K562 (cell line): ENCODE data around the gene CBLC. TPM values are rescaled to one million over a fixed set of nuclear protein-coding genes. Genes with fewer than 3 reads are reported as not detected.
A peak's percentile ranks its signal among the peaks of the same experiment; 100 is the strongest.

Experiments used
- ARNT ChIP-seq, 2 experiments: fragments of 450-650 bp; IDR thresholded peaks; 2 replicates each; pipeline ENCODE4 v1.6.1; 2016; ENCODE audit warnings: mild to moderate bottlenecking in 1 of 2
- CHCHD3 ChIP-seq: fragments of 250-450 bp; sonication (Bioruptor Pico); IDR thresholded peaks from 2 replicates; pipeline ENCODE4 v2.1.2; 2022; ENCODE audit warnings: mild to moderate bottlenecking
- COPS2 ChIP-seq: fragments of 450-650 bp; conservative IDR thresholded peaks from 2 replicates; pipeline ENCODE4 v1.6.1; 2016; ENCODE audit warnings: mild to moderate bottlenecking, moderate library complexity
- ETV6 ChIP-seq, 3 experiments: fragments of 150-350 bp in 1 of 3; sonication (generic) in 1 of 3; formaldehyde crosslinking in 1 of 3; IDR thresholded peaks; 2 replicates each; pipeline versions ENCODE4 v1.6.1 to v1.8.0; 2014 to 2022; ENCODE audit warnings: borderline replicate concordance in 2 of 3, low read depth in 2 of 3, antibody characterized with exemption in 1 of 3, low read length in 1 of 3, mild to moderate bottlenecking in 1 of 3, missing genetic modification reagents in 1 of 3
- FOXP1 ChIP-seq: sonication (generic); formaldehyde crosslinking; IDR thresholded peaks from 2 replicates; pipeline ENCODE4 v1.8.0; 2022; ENCODE audit warnings: mild to moderate bottlenecking, missing genetic modification reagents
- GATAD2A ChIP-seq: fragments of 450-650 bp; IDR thresholded peaks from 2 replicates; pipeline ENCODE4 v1.6.1; 2017
- HDAC1 ChIP-seq, 2 experiments: fragments of 450-650 bp; IDR thresholded peaks; 2 replicates each; pipeline ENCODE4 v1.6.1; 2016 to 2017; ENCODE audit warnings: inconsistent platforms in 1 of 2, mild to moderate bottlenecking in 1 of 2, moderate library complexity in 1 of 2
- KDM5B ChIP-seq: fragments of 200-600 bp; sonication (generic); IDR thresholded peaks from 2 replicates; pipeline ENCODE4 v1.6.1; 2012; ENCODE audit warnings: low read depth, mild to moderate bottlenecking, moderate library complexity, low read length, control low read depth, inconsistent platforms; ENCODE audit not compliant: insufficient replicate concordance
- POLR2B ChIP-seq: fragments of 450-650 bp; IDR thresholded peaks from 2 replicates; pipeline ENCODE4 v1.6.1; 2018; ENCODE audit warnings: low read depth; ENCODE audit not compliant: partially characterized antibody
- PRPF4 ChIP-seq: fragments of 200-400 bp; formaldehyde crosslinking; IDR thresholded peaks from one replicate; pipeline ENCODE4 v1.6.1; 2017; ENCODE audit warnings: low read length, low read depth, mild to moderate bottlenecking; ENCODE audit not compliant: insufficient read depth, poor library complexity, severe bottlenecking
- RBBP5 ChIP-seq: fragments of 200-600 bp; sonication (generic); IDR thresholded peaks from 2 replicates; pipeline ENCODE4 v1.6.1; 2012; ENCODE audit warnings: borderline replicate concordance, mild to moderate bottlenecking, low read length, control low read depth, inconsistent platforms; ENCODE audit not compliant: insufficient read depth, poor library complexity, severe bottlenecking
- SIN3B ChIP-seq: fragments of 450-650 bp; IDR thresholded peaks from 2 replicates; pipeline ENCODE4 v1.6.1; 2017; ENCODE audit warnings: low read depth, mild to moderate bottlenecking, moderate library complexity
- SMARCC2 ChIP-seq: fragments of 450-650 bp; IDR thresholded peaks from 2 replicates; pipeline ENCODE4 v1.6.1; 2017; ENCODE audit warnings: antibody characterized with exemption, moderate library complexity, mild to moderate bottlenecking, low read depth
- TSC22D4 ChIP-seq: fragments of 450-650 bp; IDR thresholded peaks from 2 replicates; pipeline ENCODE4 v1.6.1; 2016; ENCODE audit warnings: missing genetic modification characterization, missing biosample characterization, control low read depth
- ZNF561 ChIP-seq: fragments of 450-650 bp; formaldehyde crosslinking; conservative IDR thresholded peaks from 2 replicates; pipeline ENCODE4 v1.4.0; 2020; ENCODE audit warnings: mild to moderate bottlenecking, moderate library complexity
- ZSCAN32 ChIP-seq: fragments of 450-650 bp; formaldehyde crosslinking; IDR thresholded peaks from 2 replicates; pipeline ENCODE4 v1.4.0; 2020; ENCODE audit warnings: mild to moderate bottlenecking, moderate library complexity
- polyA plus RNA-seq, 8 experiments: library from polyadenylated mRNA; depleted of rRNA in 4 of 8; stranded (reverse) in 5 of 8; unstranded in 3 of 8; fragments of >200 nt; fragmentation: Nextera tagmentation in 2 of 8; fragmentation: Illumina TruSeq in 1 of 8; extraction: Ambion mirVana in 2 of 8; extraction: Trizol in 1 of 8; gene quantifications; 2 replicates each; pipeline versions ENCODE4 v1.2.1 to v1.2.3, GENCODE V29; 2011 to 2014; ENCODE audit warnings: inconsistent platforms in 1 of 8, missing spikeins in 1 of 8
- total RNA-seq, 7 experiments: library from RNA; depleted of rRNA in 6 of 7; stranded (reverse); fragments of >200 nt in 6 of 7; fragmentation: Illumina TruSeq in 2 of 7; extraction: Trizol in 2 of 7; gene quantifications; 2 replicates each; pipeline versions ENCODE4 v1.2.1 to v1.2.3, GENCODE V29; 2011 to 2021; ENCODE audit warnings: low replicate concordance in 1 of 7
- TF ChIP-seq, protein P1 (sequence below), 2 experiments: fragments of 450-650 bp; formaldehyde crosslinking in 1 of 2; IDR thresholded peaks; 2 replicates each; pipeline versions ENCODE4 v1.4.0 to v1.6.1; 2014 to 2020; ENCODE audit warnings: mild to moderate bottlenecking in 2 of 2, borderline replicate concordance in 1 of 2, low read depth in 1 of 2
- TF ChIP-seq, protein P2 (sequence below): sonication (generic); formaldehyde crosslinking; IDR thresholded peaks from 2 replicates; pipeline ENCODE4 v1.8.0; 2022; ENCODE audit warnings: mild to moderate bottlenecking, low read depth, missing genetic modification reagents

Gene CBLC
- total and polyA plus RNA-seq, 9 of the 15 experiments (the other 6 are each of a cell fraction or from before 2014, with no cell fraction given) = 0.09 TPM; not detected in 8

DNA sequence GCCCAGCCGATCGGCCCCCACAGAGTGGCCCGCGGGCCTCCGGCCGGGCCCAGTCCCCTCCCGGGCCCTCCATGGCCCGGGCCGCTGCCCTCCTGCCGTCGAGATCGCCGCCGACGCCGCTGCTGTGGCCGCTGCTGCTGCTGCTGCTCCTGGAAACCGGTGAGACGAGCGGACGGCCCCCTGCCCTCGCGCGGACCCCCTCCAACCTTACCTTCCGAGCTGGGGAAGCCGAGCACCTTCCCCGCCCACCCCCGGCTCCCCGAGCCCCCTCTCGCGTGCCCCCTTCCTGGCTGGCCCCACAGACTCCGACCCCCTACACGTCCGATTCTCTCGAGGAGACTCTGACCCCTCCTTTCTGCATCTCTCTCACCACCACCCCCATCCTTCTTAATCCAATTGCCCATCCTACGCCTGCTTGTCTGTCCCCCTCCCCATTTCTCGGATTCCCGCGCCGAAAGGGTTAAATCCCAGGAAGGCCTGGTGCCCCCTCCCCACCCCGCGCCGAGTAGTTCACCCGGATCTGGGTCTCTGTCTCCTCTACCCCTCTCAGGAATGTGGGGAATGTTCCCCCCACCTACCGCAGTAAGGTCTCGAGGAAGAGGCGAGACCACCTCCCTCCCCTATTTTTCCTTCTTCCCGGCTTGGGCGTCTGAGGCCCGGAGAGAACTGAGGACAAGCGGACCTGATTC lies 68.9 kb downstream of the CBLC start (continued):
- TF ChIP-seq, protein P1, sequence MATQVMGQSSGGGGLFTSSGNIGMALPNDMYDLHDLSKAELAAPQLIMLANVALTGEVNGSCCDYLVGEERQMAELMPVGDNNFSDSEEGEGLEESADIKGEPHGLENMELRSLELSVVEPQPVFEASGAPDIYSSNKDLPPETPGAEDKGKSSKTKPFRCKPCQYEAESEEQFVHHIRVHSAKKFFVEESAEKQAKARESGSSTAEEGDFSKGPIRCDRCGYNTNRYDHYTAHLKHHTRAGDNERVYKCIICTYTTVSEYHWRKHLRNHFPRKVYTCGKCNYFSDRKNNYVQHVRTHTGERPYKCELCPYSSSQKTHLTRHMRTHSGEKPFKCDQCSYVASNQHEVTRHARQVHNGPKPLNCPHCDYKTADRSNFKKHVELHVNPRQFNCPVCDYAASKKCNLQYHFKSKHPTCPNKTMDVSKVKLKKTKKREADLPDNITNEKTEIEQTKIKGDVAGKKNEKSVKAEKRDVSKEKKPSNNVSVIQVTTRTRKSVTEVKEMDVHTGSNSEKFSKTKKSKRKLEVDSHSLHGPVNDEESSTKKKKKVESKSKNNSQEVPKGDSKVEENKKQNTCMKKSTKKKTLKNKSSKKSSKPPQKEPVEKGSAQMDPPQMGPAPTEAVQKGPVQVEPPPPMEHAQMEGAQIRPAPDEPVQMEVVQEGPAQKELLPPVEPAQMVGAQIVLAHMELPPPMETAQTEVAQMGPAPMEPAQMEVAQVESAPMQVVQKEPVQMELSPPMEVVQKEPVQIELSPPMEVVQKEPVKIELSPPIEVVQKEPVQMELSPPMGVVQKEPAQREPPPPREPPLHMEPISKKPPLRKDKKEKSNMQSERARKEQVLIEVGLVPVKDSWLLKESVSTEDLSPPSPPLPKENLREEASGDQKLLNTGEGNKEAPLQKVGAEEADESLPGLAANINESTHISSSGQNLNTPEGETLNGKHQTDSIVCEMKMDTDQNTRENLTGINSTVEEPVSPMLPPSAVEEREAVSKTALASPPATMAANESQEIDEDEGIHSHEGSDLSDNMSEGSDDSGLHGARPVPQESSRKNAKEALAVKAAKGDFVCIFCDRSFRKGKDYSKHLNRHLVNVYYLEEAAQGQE (IDR thresholded peaks at IDR 0.05; ENCODE audit: borderline replicate concordance) = no peak
- TF ChIP-seq, protein P1 (CRISPR knock-in tag; IDR thresholded peaks at IDR 0.05; ENCODE audit: low read depth) = 0 out of 2 replicates have a peak, but pooled peaks have one; percentile 23
- TF ChIP-seq PRPF4 (no peak), CHCHD3 (CRISPR knock-in tag) (no peak), GATAD2A (peak; percentile 91), TSC22D4 (tag) (no peak), POLR2B (peak; percentile 30), ETV6 (IDR thresholded peaks at IDR 0.05; ENCODE audit: borderline replicate concordance in 1 of 2, low read depth in 2 of 2, low read length in 1 of 2) (no peak), ETV6 (CRISPR knock-in tag; IDR thresholded peaks at IDR 0.05; ENCODE audit: borderline replicate concordance) (no peak), KDM5B (peak; percentile 42), FOXP1 (CRISPR knock-in tag) (no peak), ZNF561 (CRISPR knock-in tag) (no peak), HDAC1 (IDR thresholded peaks at IDR 0.05) (peak in 1 of 2 experiments; percentile 14; a peak in 2 of 4 replicates), SMARCC2 (no peak), ARNT (IDR thresholded peaks at IDR 0.05) (no peak), COPS2 (no peak), SIN3B (no peak), RBBP5 (peak; percentile 3), ZSCAN32 (CRISPR knock-in tag) (0 out of 2 replicates have a peak, but pooled peaks have one; percentile 11)
- TF ChIP-seq, protein P2, sequence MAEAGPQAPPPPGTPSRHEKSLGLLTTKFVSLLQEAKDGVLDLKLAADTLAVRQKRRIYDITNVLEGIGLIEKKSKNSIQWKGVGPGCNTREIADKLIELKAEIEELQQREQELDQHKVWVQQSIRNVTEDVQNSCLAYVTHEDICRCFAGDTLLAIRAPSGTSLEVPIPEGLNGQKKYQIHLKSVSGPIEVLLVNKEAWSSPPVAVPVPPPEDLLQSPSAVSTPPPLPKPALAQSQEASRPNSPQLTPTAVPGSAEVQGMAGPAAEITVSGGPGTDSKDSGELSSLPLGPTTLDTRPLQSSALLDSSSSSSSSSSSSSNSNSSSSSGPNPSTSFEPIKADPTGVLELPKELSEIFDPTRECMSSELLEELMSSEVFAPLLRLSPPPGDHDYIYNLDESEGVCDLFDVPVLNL (CRISPR knock-in tag) = no peak
